Trophoblast cell (in vitro differentiated cells and primary cell): ENCODE measurements around the gene DNAH17.

Source experiments
- DNase-seq, 2 donors: peaks; one replicate each; pipeline ENCODE4 v3.0.0-alpha.2; 2016
- H2AFZ ChIP-seq: 2 replicates; pipeline ENCODE4 v1.6.1; 2013; ENCODE audit warnings: low read length, moderate library complexity, mild to moderate bottlenecking; ENCODE audit not compliant: insufficient read depth, poor library complexity
- H2AK5ac ChIP-seq: 2 replicates; pipeline ENCODE4 v1.6.1; 2013; ENCODE audit warnings: mild to moderate bottlenecking, low read length
- H2BK120ac ChIP-seq: 2 replicates; pipeline ENCODE4 v1.6.1; 2013; ENCODE audit warnings: low read length, mild to moderate bottlenecking, moderate library complexity; ENCODE audit not compliant: insufficient read depth, poor library complexity
- H2BK12ac ChIP-seq: 2 replicates; pipeline ENCODE4 v1.6.1; 2013; ENCODE audit warnings: mild to moderate bottlenecking, low read length, moderate library complexity
- H2BK5ac ChIP-seq: 2 replicates; pipeline ENCODE4 v1.6.1; 2013; ENCODE audit warnings: low read length, low read depth, moderate library complexity, mild to moderate bottlenecking; ENCODE audit not compliant: poor library complexity
- H3K14ac ChIP-seq: 2 replicates; pipeline ENCODE4 v1.6.1; 2013; ENCODE audit warnings: mild to moderate bottlenecking, low read length
- H3K18ac ChIP-seq: 2 replicates; pipeline ENCODE4 v1.6.1; 2013; ENCODE audit warnings: mild to moderate bottlenecking, low read length
- H3K23ac ChIP-seq: 2 replicates; pipeline ENCODE4 v1.6.1; 2013; ENCODE audit warnings: low read length
- H3K27ac ChIP-seq: 2 replicates; pipeline ENCODE4 v1.5.1; 2013; ENCODE audit warnings: low read depth, mild to moderate bottlenecking, inconsistent platforms, low read length, moderate library complexity
- H3K27me3 ChIP-seq: 2 replicates; pipeline ENCODE4 v1.6.1; 2013; ENCODE audit warnings: inconsistent platforms, mild to moderate bottlenecking, low read length, moderate library complexity; ENCODE audit not compliant: insufficient read depth
- H3K36me3 ChIP-seq, 2 experiments: 1 replicate in 1 of 2; 2 replicates in 1 of 2; pipeline ENCODE4 v1.6.1; 2013; ENCODE audit warnings: low read length in 2 of 2, mild to moderate bottlenecking in 2 of 2, moderate library complexity in 1 of 2; ENCODE audit not compliant: insufficient read depth in 2 of 2, control insufficient read depth in 1 of 2
- H3K4ac ChIP-seq: 2 replicates; pipeline ENCODE4 v1.6.1; 2013; ENCODE audit warnings: low read depth, mild to moderate bottlenecking, low read length, moderate library complexity
- H3K4me1 ChIP-seq, 2 experiments: 1 replicate in 1 of 2; 2 replicates in 1 of 2; pipeline ENCODE4 v1.6.1; 2013; ENCODE audit warnings: low read length in 2 of 2, mild to moderate bottlenecking in 2 of 2, moderate library complexity in 1 of 2; ENCODE audit not compliant: insufficient read depth in 2 of 2, control insufficient read depth in 1 of 2
- H3K4me2 ChIP-seq: 2 replicates; pipeline ENCODE4 v1.6.1; 2013; ENCODE audit warnings: inconsistent platforms, mild to moderate bottlenecking, low read length, moderate library complexity
- H3K4me3 ChIP-seq: 2 replicates; pipeline ENCODE4 v1.5.1; 2013; ENCODE audit warnings: mild to moderate bottlenecking, low read depth, low read length, inconsistent platforms
- H3K79me1 ChIP-seq: one replicate; pipeline ENCODE4 v1.6.1; 2013; ENCODE audit warnings: low read length
- H3K79me2 ChIP-seq: 2 replicates; pipeline ENCODE4 v1.6.1; 2013; ENCODE audit warnings: low read length, mild to moderate bottlenecking; ENCODE audit not compliant: control insufficient read depth, insufficient read depth, poor library complexity
- H3K9ac ChIP-seq: 2 replicates; pipeline ENCODE4 v1.6.1; 2013; ENCODE audit warnings: mild to moderate bottlenecking, low read length
- H3K9me3 ChIP-seq: 2 replicates; pipeline ENCODE4 v1.6.1; 2013; ENCODE audit warnings: low read depth, mild to moderate bottlenecking, control low read depth, inconsistent platforms, low read length; ENCODE audit not compliant: insufficient read depth
- H4K12ac ChIP-seq: 2 replicates; pipeline ENCODE4 v1.6.1; 2013; ENCODE audit warnings: low read depth, mild to moderate bottlenecking, low read length, moderate library complexity
- H4K8ac ChIP-seq: 2 replicates; pipeline ENCODE4 v1.6.1; 2013; ENCODE audit warnings: low read depth, mild to moderate bottlenecking, low read length, moderate library complexity
- H4K91ac ChIP-seq: one replicate; pipeline ENCODE4 v1.6.1; 2013; ENCODE audit warnings: low read depth, mild to moderate bottlenecking, low read length, moderate library complexity
- WGBS: extraction: QIAGEN DNeasy Blood & Tissue Kit; methylation state at CpG from one replicate; pipeline ENCODE4 v1.1.7; 2013; ENCODE audit warnings: missing lambda C conversion rate; ENCODE audit not compliant: insufficient read length, insufficient coverage; ENCODE audit errors: extremely low coverage; 5-methylcytosine and 5-hydroxymethylcytosine counted together

Gene DNAH17

GRCh38 chr17:78608122-78608803 lies 31.1 kb upstream of the DNAH17 start:
- Histone ChIP-seq H2BK120ac (no peak overlapping the region), H3K4me3 (no peak overlapping the region), H2BK12ac (no peak overlapping the region), H3K27ac (no peak overlapping the region), H3K79me2 (no peaks in the 10 kb centered on the region), H2AFZ (no peak overlapping the region), H3K4me1 (peaks cover 13 to 17% of the 10 kb centered on the region in 2 experiments), H3K4ac (no peak overlapping the region), H4K91ac (no peak overlapping the region), H3K9ac (no peak overlapping the region), H4K8ac (no peak overlapping the region), H3K4me2 (no peak overlapping the region), H3K27me3 (no peaks in the 10 kb centered on the region), H3K36me3 (no peaks in the 10 kb centered on the region), H3K9me3 (no peaks in the 10 kb centered on the region), H3K79me1 (peaks cover 9% of the 10 kb centered on the region), H2AK5ac (no peak overlapping the region), H3K18ac (no peak overlapping the region), H4K12ac (no peak overlapping the region), H3K14ac (no peak overlapping the region), H3K23ac (no peak overlapping the region), H2BK5ac (no peak overlapping the region)
- no CpG with 5 or more reads among the region's 10 CpGs for WGBS
- no peak for DNase-seq

- H3K27ac ChIP-seq = no peak overlapping the region
- no peak overlapping the region for H2BK12ac ChIP-seq
- WGBS = no CpG with 5 or more reads among the region's 6 CpGs
- no peak overlapping the region for H2AFZ ChIP-seq
- H4K91ac ChIP-seq = no peak overlapping the region
- no peak overlapping the region for H3K18ac ChIP-seq
- peaks cover 10 to 15% of the 10 kb centered on the region in 2 experiments for H3K4me1 ChIP-seq
- H3K79me2 ChIP-seq = no peaks in the 10 kb centered on the region
- no peaks in the 10 kb centered on the region for H3K27me3 ChIP-seq
- H3K9ac ChIP-seq = no peak overlapping the region
- no peak overlapping the region for H3K14ac ChIP-seq
- H3K4me3 ChIP-seq = no peak overlapping the region
- H2BK5ac ChIP-seq = no peak overlapping the region
- no peaks in the 10 kb centered on the region for H3K36me3 ChIP-seq
- DNase-seq = no peak
- no peak overlapping the region for H3K23ac ChIP-seq
- H3K4ac ChIP-seq = no peak overlapping the region
- no peak overlapping the region for H4K12ac ChIP-seq
- H2AK5ac ChIP-seq = no peak overlapping the region
- no peak overlapping the region for H2BK120ac ChIP-seq
- no peak overlapping the region for H4K8ac ChIP-seq
- H3K79me1 ChIP-seq = peaks cover 6% of the 10 kb centered on the region
- H3K9me3 ChIP-seq = no peaks in the 10 kb centered on the region
- H3K4me2 ChIP-seq = no peak overlapping the region
Observed at GRCh38 chr17:78607038-78607437, 29.8 kb upstream of the DNAH17 start.

DNA sequence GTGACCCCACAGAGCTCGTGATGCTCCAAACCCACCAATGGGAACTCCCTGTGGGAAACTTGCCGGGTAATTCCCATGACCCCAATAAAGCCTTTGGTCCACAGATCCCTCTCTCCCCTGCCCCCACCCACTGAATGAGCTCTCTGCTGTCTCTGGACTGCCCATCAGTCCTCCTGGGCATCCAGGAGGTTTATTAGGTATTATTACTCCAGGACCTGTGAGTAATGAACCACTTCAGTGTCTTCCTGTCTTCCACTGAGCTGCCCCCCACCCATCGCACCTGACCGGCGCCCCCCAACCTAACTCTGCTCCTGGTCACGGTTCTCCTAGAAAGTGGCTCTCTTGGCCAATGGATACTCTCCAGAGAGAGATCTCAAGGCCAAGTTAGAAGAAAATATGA lies 28.7 kb upstream of the DNAH17 start:
- H3K79me2 ChIP-seq = no peaks in the 10 kb centered on the region
- no peak overlapping the region for H2BK5ac ChIP-seq
- H3K9ac ChIP-seq = no peak overlapping the region
- H3K79me1 ChIP-seq = peaks cover 2% of the 10 kb centered on the region
- no peak overlapping the region for H4K91ac ChIP-seq
- H3K27ac ChIP-seq = no peak overlapping the region
- H2BK12ac ChIP-seq = no peak overlapping the region
- no peak overlapping the region for H3K4me3 ChIP-seq
- WGBS = no CpG with 5 or more reads among the region's 6 CpGs
- no peak overlapping the region for H2AFZ ChIP-seq
- no peak overlapping the region for H4K12ac ChIP-seq
- no peak overlapping the region for H3K14ac ChIP-seq
- H3K18ac ChIP-seq = no peak overlapping the region
- H3K9me3 ChIP-seq = no peaks in the 10 kb centered on the region
- H2AK5ac ChIP-seq = no peak overlapping the region
- no peak overlapping the region for H2BK120ac ChIP-seq
- no peaks in the 10 kb centered on the region for H3K36me3 ChIP-seq
- no peak overlapping the region for H3K23ac ChIP-seq
- no peaks in the 10 kb centered on the region for H3K27me3 ChIP-seq
- H3K4me2 ChIP-seq = no peak overlapping the region
- no peak for DNase-seq
- peaks cover 5% of the 10 kb centered on the region in 2 experiments for H3K4me1 ChIP-seq
- H3K4ac ChIP-seq = no peak overlapping the region
- no peak overlapping the region for H4K8ac ChIP-seq

GRCh38 chr17:78605429-78605828 lies 28.2 kb upstream of the DNAH17 start:
- no peak overlapping the region for H2BK120ac ChIP-seq
- H2BK12ac ChIP-seq = no peak overlapping the region
- no peak overlapping the region for H2AK5ac ChIP-seq
- no peaks in the 10 kb centered on the region for H3K79me2 ChIP-seq
- H3K27ac ChIP-seq = no peak overlapping the region
- H3K4me2 ChIP-seq = no peak overlapping the region
- H3K27me3 ChIP-seq = no peaks in the 10 kb centered on the region
- no peak overlapping the region for H4K12ac ChIP-seq
- no peak overlapping the region for H3K18ac ChIP-seq
- no peak overlapping the region for H4K91ac ChIP-seq
- H3K4ac ChIP-seq = no peak overlapping the region
- no peak for DNase-seq
- no peak overlapping the region for H3K23ac ChIP-seq
- no peak overlapping the region for H3K4me3 ChIP-seq
- H3K79me1 ChIP-seq = peaks cover 2% of the 10 kb centered on the region
- no peaks in the 10 kb centered on the region for H3K9me3 ChIP-seq
- H2AFZ ChIP-seq = no peak overlapping the region
- no peak overlapping the region for H3K9ac ChIP-seq
- no peak overlapping the region for H2BK5ac ChIP-seq
- no peaks in the 10 kb centered on the region for H3K36me3 ChIP-seq
- H3K4me1 ChIP-seq = peaks cover 4% of the 10 kb centered on the region in 2 experiments
- H4K8ac ChIP-seq = no peak overlapping the region
- no peak overlapping the region for H3K14ac ChIP-seq
- WGBS = no CpG with 5 or more reads among the region's 3 CpGs
